22Rv1 (cell line): ENCODE data around the gene C6orf58.

Experiments used
- H3K27ac ChIP-seq: fragments of 450-650 bp; 2 replicates; pipeline ENCODE4 v1.5.1; 2017
- CTCF ChIP-seq: fragments of 450-650 bp; IDR thresholded peaks from 2 replicates; pipeline ENCODE4 v1.5.1; 2017; ENCODE audit warnings: mild to moderate bottlenecking
- ZFX ChIP-seq: fragments of 450-650 bp; IDR thresholded peaks from 2 replicates; pipeline ENCODE4 v1.6.1; 2017; ENCODE audit warnings: antibody characterized with exemption, borderline replicate concordance

Gene C6orf58

GRCh38 chr6:127550403-127550802, 26.6 kb upstream of the C6orf58 start:
- TF ChIP-seq CTCF (no peak), ZFX (no peak)
- H3K27ac ChIP-seq: no peak overlapping the region

GRCh38 chr6:127554435-127555006, 22.5 kb upstream of the C6orf58 start:
- TF ChIP-seq CTCF (peak; percentile 81), ZFX (no peak)
- H3K27ac ChIP-seq: no peak overlapping the region

- H3K27ac ChIP-seq: no peak overlapping the region
Observed at GRCh38 chr6:127561660-127562059, 15.3 kb upstream of the C6orf58 start.

GRCh38 chr6:127564761-127565160, 12.2 kb upstream of the C6orf58 start:
- TF ChIP-seq ZFX (no peak), CTCF (no peak)

More at GRCh38 chr6:127561660-127562059, 15.3 kb upstream of the C6orf58 start:
- TF ChIP-seq ZFX: no peak
- no peak for TF ChIP-seq CTCF

GRCh38 chr6:127566119-127566518, 10.9 kb upstream of the C6orf58 start:
- no peak overlapping the region for H3K27ac ChIP-seq
- no peak for TF ChIP-seq CTCF
- no peak for TF ChIP-seq ZFX

More at GRCh38 chr6:127564761-127565160, 12.2 kb upstream of the C6orf58 start:
- H3K27ac ChIP-seq: no peak overlapping the region

GRCh38 chr6:127566651-127567050, 10.3 kb upstream of the C6orf58 start:
- TF ChIP-seq CTCF (no peak), ZFX (no peak)
- no peak overlapping the region for H3K27ac ChIP-seq

- H3K27ac ChIP-seq: no peak overlapping the region
- TF ChIP-seq CTCF (no peak), ZFX (no peak)
Observed at GRCh38 chr6:127567476-127567875, 9.5 kb upstream of the C6orf58 start.
